Right lobe of liver (tissue), 6 donors: ENCODE data around the gene TSHZ1. TPM values are rescaled to one million over a fixed set of nuclear protein-coding genes. Genes with fewer than 3 reads are reported as not detected.

Source experiments
- ATAC-seq, 4 donors: fragments of 200-7000 bp; cut with Tn5 transposase; one replicate each; pipeline ENCODE4 v1.9.1; 2020; ENCODE audit warnings: mild to moderate bottlenecking in 4 of 4, moderate library complexity in 4 of 4
- DNase-seq, 3 donors: peaks; one replicate each; pipeline ENCODE4 v3.0.0-alpha.2; 2020
- H3K27ac ChIP-seq, 3 donors: fragments of 200-600 bp; one replicate each; pipeline ENCODE4 v1.8.0; 2022
- H3K27me3 ChIP-seq, 2 donors: fragments of 200-600 bp; one replicate each; pipeline ENCODE4 v1.8.0; 2022
- H3K36me3 ChIP-seq, 4 donors: fragments of 200-600 bp; sonication (generic) in 1 of 4; one replicate each; pipeline versions ENCODE4 v1.5.1 to v1.8.0; 2017 to 2022; ENCODE audit warnings: control low read depth in 1 of 4
- H3K4me1 ChIP-seq, 4 donors: fragments of 200-600 bp; sonication (generic) in 1 of 4; one replicate each; pipeline versions ENCODE4 v1.5.1 to v1.8.0; 2017 to 2022; ENCODE audit warnings: control low read depth in 1 of 4
- H3K4me3 ChIP-seq, 3 donors: fragments of 200-600 bp; one replicate each; pipeline ENCODE4 v1.8.0; 2022
- H3K9me3 ChIP-seq, 4 donors: fragments of 200-600 bp; sonication (generic) in 1 of 4; one replicate each; pipeline versions ENCODE4 v1.5.1 to v1.8.0; 2017 to 2022; ENCODE audit warnings: control low read depth in 1 of 4
- POLR2A ChIP-seq: fragments of 450-650 bp; IDR thresholded peaks from one replicate; pipeline ENCODE4 v1.6.1; 2017; ENCODE audit warnings: antibody characterized with exemption, mild to moderate bottlenecking
- WGBS: methylation state at CpG from one replicate; pipeline ENCODE4 v1.1.6; 2018; ENCODE audit warnings: low coverage, low lambda C conversion rate; ENCODE audit not compliant: insufficient coverage; ENCODE audit errors: missing lambda C conversion rate; 5-methylcytosine and 5-hydroxymethylcytosine counted together
- intact Hi-C, 2 donors: fragments of 100-400 bp; cut with DNase I; formaldehyde crosslinking; loops; one replicate each; pipeline versions ENCODE4 v1.11.2 to v1.14.1; 2022
- total RNA-seq, 6 experiments: library from RNA; depleted of rRNA in 2 of 6; stranded (reverse); fragments of >200 nt in 2 of 6; fragmentation: NEBNext Ultra II Directional in 3 of 6; extraction: Animal tissue kit (Norgen Biotek cat#: 25700) in 3 of 6; gene quantifications; one replicate each; pipeline versions ENCODE4 v1.1.0 to v1.2.4, GENCODE V29; 2016 to 2023
- TF ChIP-seq, protein P1 (sequence below), 4 donors: fragments of 200-600 bp in 3 of 4; fragments of 450-650 bp in 1 of 4; IDR thresholded peaks; one replicate each; pipeline versions ENCODE4 v1.5.1 to v1.8.0; 2016 to 2022; ENCODE audit warnings: antibody characterized with exemption in 4 of 4, mild to moderate bottlenecking in 2 of 4
- donor health status: DM: no; HTN: yes; CAD: no.
- donor health status: DM: no; HTN: no; CAD: no.
- donor health status: DM: no; HTN: no; CAD: no.
- donor health status: DM: no; HTN: yes; CAD: no.
- donor health status: DM: no; HTN: yes; CAD: no.

The TSHZ1 gene
- total RNA-seq, 6 experiments from 2014 or later, result 6.4 to 13.3 (median 9.6) TPM

DNA sequence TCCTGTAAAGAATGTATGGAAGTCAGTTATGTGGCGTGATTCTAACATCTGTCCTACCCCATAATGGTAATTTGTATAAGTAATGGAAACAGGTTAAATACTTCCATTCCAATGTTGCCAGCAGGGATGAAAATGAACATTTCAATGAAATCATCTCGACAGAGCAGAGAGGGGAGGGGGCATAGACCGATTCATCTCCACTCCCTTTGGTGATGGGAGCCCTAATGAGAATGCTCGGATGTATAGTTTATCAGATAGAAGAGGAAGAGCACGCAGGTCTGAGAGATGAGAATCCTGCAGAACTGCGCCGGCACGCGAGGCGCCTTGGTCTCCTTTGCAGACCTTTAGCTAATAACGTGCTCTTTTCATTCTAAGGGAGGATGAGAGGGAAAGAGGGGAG, 61.4 kb downstream of the TSHZ1 start:
- intact Hi-C loops, result no loop called here
- WGBS, result 92% methylated on average over 10 of the region's 11 CpGs
- Histone ChIP-seq H3K4me1 (no peaks in the 10 kb centered on the region), H3K9me3 (no peaks in the 10 kb centered on the region), H3K27ac (no peak overlapping the region), H3K27me3 (no peaks in the 10 kb centered on the region), H3K36me3 (no peaks in the 10 kb centered on the region), H3K4me3 (no peak overlapping the region)
- DNase-seq (no peak), ATAC-seq (no peak)
- no peak for TF ChIP-seq POLR2A
- TF ChIP-seq, protein P1, sequence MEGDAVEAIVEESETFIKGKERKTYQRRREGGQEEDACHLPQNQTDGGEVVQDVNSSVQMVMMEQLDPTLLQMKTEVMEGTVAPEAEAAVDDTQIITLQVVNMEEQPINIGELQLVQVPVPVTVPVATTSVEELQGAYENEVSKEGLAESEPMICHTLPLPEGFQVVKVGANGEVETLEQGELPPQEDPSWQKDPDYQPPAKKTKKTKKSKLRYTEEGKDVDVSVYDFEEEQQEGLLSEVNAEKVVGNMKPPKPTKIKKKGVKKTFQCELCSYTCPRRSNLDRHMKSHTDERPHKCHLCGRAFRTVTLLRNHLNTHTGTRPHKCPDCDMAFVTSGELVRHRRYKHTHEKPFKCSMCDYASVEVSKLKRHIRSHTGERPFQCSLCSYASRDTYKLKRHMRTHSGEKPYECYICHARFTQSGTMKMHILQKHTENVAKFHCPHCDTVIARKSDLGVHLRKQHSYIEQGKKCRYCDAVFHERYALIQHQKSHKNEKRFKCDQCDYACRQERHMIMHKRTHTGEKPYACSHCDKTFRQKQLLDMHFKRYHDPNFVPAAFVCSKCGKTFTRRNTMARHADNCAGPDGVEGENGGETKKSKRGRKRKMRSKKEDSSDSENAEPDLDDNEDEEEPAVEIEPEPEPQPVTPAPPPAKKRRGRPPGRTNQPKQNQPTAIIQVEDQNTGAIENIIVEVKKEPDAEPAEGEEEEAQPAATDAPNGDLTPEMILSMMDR (IDR thresholded peaks at IDR 0.05), result no peak

DNA sequence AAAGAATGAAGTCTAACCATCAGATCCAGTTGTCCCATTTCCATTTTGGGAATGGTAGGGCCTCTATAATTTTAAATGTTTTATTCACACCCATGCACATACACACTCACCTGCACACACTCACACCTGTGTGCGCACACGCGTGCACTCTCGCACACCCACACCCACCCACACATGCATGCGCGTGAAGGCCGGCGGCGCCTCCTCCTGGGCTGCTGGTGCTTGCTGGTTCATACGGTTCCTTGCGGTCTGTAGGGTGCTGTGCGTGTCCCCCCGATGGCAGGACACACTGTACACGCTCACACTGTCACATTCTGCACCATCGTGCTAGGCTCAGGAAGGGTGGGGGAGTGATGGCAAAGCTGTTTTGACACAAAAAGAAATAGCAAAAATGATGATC, 63.2 kb downstream of the TSHZ1 start:
- 94% methylated on average over 8 of the region's 15 CpGs for WGBS

DNA sequence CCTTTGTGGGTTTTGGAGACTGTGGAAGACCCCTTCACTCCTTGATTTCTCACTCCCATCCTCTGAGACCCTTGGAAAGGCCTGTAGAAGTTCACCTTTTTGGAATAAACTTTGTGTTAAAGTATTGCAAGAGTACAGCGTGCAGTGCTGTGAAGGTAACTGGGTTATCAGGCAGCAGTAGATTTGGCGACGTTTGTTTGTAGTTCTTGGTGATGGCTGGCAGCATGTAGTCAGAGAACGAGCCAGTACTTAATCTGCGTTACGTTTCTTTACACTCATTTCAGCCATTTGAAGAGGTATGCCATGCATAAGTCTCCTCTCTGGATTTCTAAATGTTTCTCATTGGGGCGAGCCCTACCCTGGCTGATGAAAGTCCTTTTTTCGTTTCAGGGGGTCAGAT, 64.6 kb downstream of the TSHZ1 start:
- no peak for DNase-seq
- TF ChIP-seq POLR2A, result no peak
- TF ChIP-seq, protein P1 (IDR thresholded peaks at IDR 0.05), result no peak
- WGBS, result 83% methylated on average over 1 of the region's 8 CpGs
- no peak overlapping the region for H3K27ac ChIP-seq
- H3K9me3 ChIP-seq, result no peaks in the 10 kb centered on the region
- no peaks in the 10 kb centered on the region for H3K4me1 ChIP-seq
- no peaks in the 10 kb centered on the region for H3K27me3 ChIP-seq
- ATAC-seq, result no peak
- no peaks in the 10 kb centered on the region for H3K36me3 ChIP-seq
- no peak overlapping the region for H3K4me3 ChIP-seq
- intact Hi-C loops, result no loop called here

More for the DNA sequence above, 63.2 kb downstream of the TSHZ1 start:
- DNase-seq (no peak), ATAC-seq (no peak)
- Histone ChIP-seq H3K9me3 (no peaks in the 10 kb centered on the region), H3K27me3 (no peaks in the 10 kb centered on the region), H3K4me1 (no peaks in the 10 kb centered on the region), H3K27ac (no peak overlapping the region), H3K4me3 (no peak overlapping the region), H3K36me3 (no peaks in the 10 kb centered on the region)
- no peak for TF ChIP-seq POLR2A
- TF ChIP-seq, protein P1 (IDR thresholded peaks at IDR 0.05), result no peak
- intact Hi-C loops, result no loop called here

DNA sequence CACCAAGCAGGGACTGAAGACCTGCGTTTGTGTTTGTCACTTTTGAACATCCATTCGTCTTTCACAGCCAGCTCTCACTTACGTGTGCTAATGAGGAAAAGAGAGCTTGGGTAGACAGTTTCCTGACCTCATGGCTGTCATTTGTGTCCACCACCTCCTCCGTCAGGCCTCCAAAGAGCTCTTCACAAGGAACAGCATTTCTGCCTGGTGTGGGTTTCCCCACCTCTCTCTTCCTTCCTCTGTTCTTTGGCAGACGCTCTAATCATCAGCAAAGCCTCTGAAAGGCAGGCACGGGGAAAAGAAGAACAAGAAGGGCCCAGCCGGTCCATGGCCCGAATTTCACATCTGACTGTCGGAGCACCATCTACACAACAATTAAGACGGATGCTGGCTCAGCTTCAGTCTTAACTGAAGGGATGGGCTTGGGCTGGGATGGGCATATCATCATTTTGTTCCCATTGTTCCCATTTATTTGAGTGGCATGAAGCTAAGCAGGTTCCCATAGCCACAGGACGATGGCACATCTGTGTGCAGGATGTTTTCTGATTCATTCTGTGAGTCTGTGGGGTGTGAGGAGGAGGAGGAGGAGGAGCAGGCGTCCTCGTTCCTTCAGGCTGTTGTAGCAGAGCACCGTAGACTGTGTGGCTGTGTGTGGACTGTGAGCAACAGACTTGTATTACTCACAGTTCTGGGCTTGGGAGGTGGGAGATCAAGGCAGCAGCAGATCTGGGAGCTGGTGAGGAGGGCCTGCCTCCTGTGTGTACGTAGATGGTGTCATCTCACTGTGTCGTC, 66.4 kb downstream of the TSHZ1 start:
- H3K9me3 ChIP-seq, result no peaks in the 10 kb centered on the region
- no peak overlapping the region for H3K4me3 ChIP-seq
- no peaks in the 10 kb centered on the region for H3K36me3 ChIP-seq
- DNase-seq (no peak), ATAC-seq (peak; percentile 12 to 33 (median 26))
- no peaks in the 10 kb centered on the region for H3K27me3 ChIP-seq
- no peaks in the 10 kb centered on the region for H3K4me1 ChIP-seq
- TF ChIP-seq POLR2A, result no peak
- TF ChIP-seq, protein P1 (IDR thresholded peaks at IDR 0.05), result no peak
- WGBS, result 70% methylated on average over 8 of the region's 16 CpGs
- no peak overlapping the region for H3K27ac ChIP-seq
- intact Hi-C loops, result no loop called here
